GM23248 (cell line): ENCODE measurements around the gene TCN1. TPM values are rescaled to one million over a fixed set of nuclear protein-coding genes. Genes with fewer than 3 reads are reported as not detected.

Experiments
- DNase-seq: peaks from one replicate; pipeline ENCODE4 v3.0.0-alpha.2; 2015
- H2AFZ ChIP-seq: fragments of 200-600 bp; sonication (generic); 2 replicates; pipeline ENCODE4 v1.6.1; 2016; ENCODE audit warnings: antibody characterized with exemption
- H3F3A ChIP-seq: fragments of 200-600 bp; sonication (generic); 2 replicates; pipeline ENCODE4 v1.6.1; 2016; ENCODE audit warnings: mild to moderate bottlenecking, antibody characterized with exemption, mixed run types; ENCODE audit not compliant: insufficient read depth
- H3K27ac ChIP-seq: fragments of 200-600 bp; sonication (generic); 2 replicates; pipeline ENCODE4 v1.5.1; 2016; ENCODE audit warnings: mild to moderate bottlenecking
- H3K27me3 ChIP-seq: fragments of 200-600 bp; sonication (generic); replicated peaks from 2 replicates; pipeline ENCODE4 v1.6.1; 2016; ENCODE audit warnings: mild to moderate bottlenecking; ENCODE audit not compliant: insufficient read depth
- H3K36me3 ChIP-seq: fragments of 200-600 bp; sonication (generic); 2 replicates; pipeline ENCODE4 v1.6.1; 2016; ENCODE audit warnings: low read depth, mild to moderate bottlenecking
- H3K4me1 ChIP-seq: fragments of 200-600 bp; sonication (generic); 2 replicates; pipeline ENCODE4 v1.6.1; 2016; ENCODE audit warnings: mild to moderate bottlenecking; ENCODE audit not compliant: insufficient read depth
- H3K4me2 ChIP-seq: fragments of 200-600 bp; sonication (generic); one replicate; pipeline ENCODE4 v1.6.1; 2016; ENCODE audit warnings: mild to moderate bottlenecking; ENCODE audit not compliant: unreplicated experiment
- H3K4me3 ChIP-seq: fragments of 200-600 bp; sonication (generic); 2 replicates; pipeline ENCODE4 v1.5.1; 2016; ENCODE audit warnings: mild to moderate bottlenecking
- H3K79me2 ChIP-seq: fragments of 200-600 bp; sonication (generic); 2 replicates; pipeline ENCODE4 v1.6.1; 2016; ENCODE audit warnings: mild to moderate bottlenecking; ENCODE audit not compliant: insufficient read depth
- H3K9ac ChIP-seq: fragments of 200-600 bp; sonication (generic); 2 replicates; pipeline ENCODE4 v1.6.1; 2016; ENCODE audit warnings: mild to moderate bottlenecking
- H3K9me2 ChIP-seq: fragments of 200-600 bp; sonication (generic); 2 replicates; pipeline ENCODE4 v1.6.1; 2016; ENCODE audit warnings: mixed run types, mild to moderate bottlenecking, moderate library complexity; ENCODE audit not compliant: insufficient read depth
- H3K9me3 ChIP-seq: fragments of 200-600 bp; sonication (generic); one replicate; pipeline ENCODE4 v1.6.1; 2017; ENCODE audit warnings: low read depth
- H4K20me1 ChIP-seq: fragments of 200-600 bp; sonication (generic); 2 replicates; pipeline ENCODE4 v1.6.0; 2016; ENCODE audit not compliant: insufficient read depth
- EZH2 ChIP-seq: fragments of 200-600 bp; sonication (generic); IDR thresholded peaks from 2 replicates; pipeline ENCODE4 v1.6.1; 2018; ENCODE audit warnings: antibody characterized with exemption, mild to moderate bottlenecking; ENCODE audit not compliant: insufficient read depth, poor library complexity, severe bottlenecking
- EZH2phosphoT487 ChIP-seq: fragments of 200-600 bp; sonication (generic); IDR thresholded peaks from 2 replicates; pipeline ENCODE4 v1.6.1; 2018; ENCODE audit warnings: antibody characterized with exemption, moderate library complexity, mild to moderate bottlenecking, low read depth; ENCODE audit not compliant: insufficient read depth
- WGBS, 2 experiments: methylation state at CpG; one replicate each; pipeline ENCODE4 v1.1.6; 2015 to 2017; ENCODE audit warnings: low lambda C conversion rate in 2 of 2, low coverage in 1 of 2; ENCODE audit errors: missing lambda C conversion rate in 2 of 2; 5-methylcytosine and 5-hydroxymethylcytosine counted together
- in situ Hi-C: fragments of 300-500 bp; cut with MboI; formaldehyde crosslinking; loops from 2 replicates; pipeline ENCODE4 v1.15.0; 2020
- polyA plus RNA-seq: library from polyadenylated mRNA; unstranded; fragments of >200 nt; fragmentation: Nextera tagmentation; extraction: Ambion mirVana; gene quantifications from 2 replicates; pipeline ENCODE4 v1.2.1, GENCODE V29; 2016
- total RNA-seq: library from RNA; depleted of rRNA; stranded (reverse); fragments of >200 nt; shearing (Covaris generic); gene quantifications from 2 replicates; pipeline ENCODE4 v1.2.3, GENCODE V29; 2014

TCN1 gene
- total and polyA plus RNA-seq, 2 experiments from 2014 or later: not detected

DNA sequence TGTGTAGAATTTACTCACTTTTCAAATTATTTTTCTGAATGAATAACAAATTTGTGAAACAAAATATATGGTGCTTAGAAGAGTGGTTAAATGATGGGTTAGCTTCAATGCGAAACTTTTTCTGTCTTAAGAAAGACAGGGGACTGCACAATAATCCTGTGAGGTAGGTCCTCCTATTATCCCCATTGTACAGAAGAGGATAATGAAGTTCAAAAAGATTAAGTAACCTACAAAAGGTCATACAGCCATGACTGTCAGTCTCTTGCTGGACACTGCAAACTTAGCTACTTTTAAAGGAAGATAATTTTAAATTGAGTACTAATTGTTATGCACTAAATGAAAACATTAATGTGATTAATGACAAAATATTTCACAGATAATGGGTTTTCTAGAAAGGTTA is 17.3 kb upstream of the TCN1 start:
- no peak for DNase-seq
- WGBS, 2 experiments: 27 to 34% methylated on average over 1 of the region's 1 CpG
- H3K79me2 ChIP-seq: no peaks in the 10 kb centered on the region
- TF ChIP-seq EZH2phosphoT487: no peak
- no peak for TF ChIP-seq EZH2
- H3F3A ChIP-seq: no peaks in the 10 kb centered on the region
- no peaks in the 10 kb centered on the region for H3K9me2 ChIP-seq
- in situ Hi-C loops: no loop called here
- H3K27me3 ChIP-seq: no peaks in the 10 kb centered on the region
- no peaks in the 10 kb centered on the region for H3K36me3 ChIP-seq
- H3K27ac ChIP-seq: no peak overlapping the region
- H3K9ac ChIP-seq: no peak overlapping the region
- no peak overlapping the region for H3K4me2 ChIP-seq
- H3K9me3 ChIP-seq: no peaks in the 10 kb centered on the region
- H4K20me1 ChIP-seq: no peaks in the 10 kb centered on the region
- no peaks in the 10 kb centered on the region for H3K4me1 ChIP-seq
- no peak overlapping the region for H2AFZ ChIP-seq
- H3K4me3 ChIP-seq: no peak overlapping the region

DNA sequence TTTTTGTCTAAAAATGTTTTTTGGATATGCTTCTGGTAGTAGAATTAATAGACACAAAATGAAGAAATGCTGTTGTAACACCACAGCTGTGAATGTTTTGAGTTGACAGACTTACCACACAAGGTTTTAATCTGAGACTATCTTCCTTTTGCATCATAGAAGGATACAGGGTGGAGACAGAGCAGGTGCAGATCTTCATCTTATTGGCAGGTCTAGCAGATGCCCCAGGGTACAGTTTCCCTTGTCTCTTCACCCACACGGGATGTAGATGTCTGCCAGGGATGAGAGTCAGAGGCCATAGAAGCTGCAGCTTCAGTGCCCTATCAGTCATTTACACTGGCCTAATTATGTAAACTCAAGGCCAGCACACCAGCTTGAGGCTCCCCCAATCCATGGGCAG is 13.3 kb upstream of the TCN1 start:
- Histone ChIP-seq H3K9ac (no peak overlapping the region), H2AFZ (no peak overlapping the region), H3F3A (no peaks in the 10 kb centered on the region), H3K27me3 (no peaks in the 10 kb centered on the region), H3K4me3 (no peak overlapping the region), H4K20me1 (no peaks in the 10 kb centered on the region), H3K27ac (no peak overlapping the region), H3K4me2 (no peak overlapping the region), H3K9me2 (no peaks in the 10 kb centered on the region), H3K9me3 (no peaks in the 10 kb centered on the region), H3K79me2 (no peaks in the 10 kb centered on the region), H3K4me1 (no peaks in the 10 kb centered on the region), H3K36me3 (no peaks in the 10 kb centered on the region)
- 0 to 33% methylated on average over 1 of the region's 1 CpG for WGBS, 2 experiments
- in situ Hi-C loops: no loop called here
- DNase-seq: no peak
- TF ChIP-seq EZH2phosphoT487 (no peak), EZH2 (no peak)

DNA sequence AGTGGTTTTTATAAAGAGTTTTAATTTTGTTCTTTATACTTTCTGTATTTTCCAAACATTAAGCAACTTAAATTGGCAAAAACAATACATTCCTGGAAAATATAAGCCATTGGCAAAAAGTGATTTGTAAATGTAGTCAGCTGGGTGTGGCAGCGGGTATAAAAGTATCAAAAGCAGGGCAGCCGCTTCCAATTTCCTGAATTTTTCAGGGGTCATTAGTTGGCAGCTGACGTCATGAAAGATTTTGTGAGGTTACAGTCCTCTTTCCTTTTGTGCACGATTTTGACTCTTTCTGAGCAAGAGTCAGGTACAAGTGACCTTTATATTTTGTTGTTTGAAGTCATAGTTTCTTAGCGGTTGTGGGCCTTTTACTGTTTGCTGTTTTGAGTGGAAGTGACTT is 12.3 kb upstream of the TCN1 start, which contains the start of gene OOSP3:
Gene OOSP3, plus strand, starts transcription at position 208 of the 400 bp plus-strand sequence. Its CDS starts 27 bp downstream, at position 235.
- no peaks in the 10 kb centered on the region for H3F3A ChIP-seq
- H3K4me2 ChIP-seq: no peak within 1 kb of the TSS
- no peaks in the 10 kb centered on the region for H3K4me1 ChIP-seq
- H3K27me3 ChIP-seq: no peaks in the 10 kb centered on the region
- H3K9me3 ChIP-seq: no peaks in the 10 kb centered on the region
- in situ Hi-C loops: no loop called here
- 11 to 12% methylated on average over 5 of the region's 5 CpGs for WGBS, 2 experiments
- no peak for TF ChIP-seq EZH2phosphoT487
- H3K79me2 ChIP-seq: no peaks in the 10 kb centered on the region
- H3K9ac ChIP-seq: no peak within 1 kb of the TSS
- no peaks in the 10 kb centered on the region for H3K36me3 ChIP-seq
- H3K9me2 ChIP-seq: no peaks in the 10 kb centered on the region
- no peak for DNase-seq
- no peak within 1 kb of the TSS for H3K4me3 ChIP-seq
- H2AFZ ChIP-seq: no peak within 1 kb of the TSS
- H3K27ac ChIP-seq: no peak within 1 kb of the TSS
- H4K20me1 ChIP-seq: no peaks in the 10 kb centered on the region

DNA sequence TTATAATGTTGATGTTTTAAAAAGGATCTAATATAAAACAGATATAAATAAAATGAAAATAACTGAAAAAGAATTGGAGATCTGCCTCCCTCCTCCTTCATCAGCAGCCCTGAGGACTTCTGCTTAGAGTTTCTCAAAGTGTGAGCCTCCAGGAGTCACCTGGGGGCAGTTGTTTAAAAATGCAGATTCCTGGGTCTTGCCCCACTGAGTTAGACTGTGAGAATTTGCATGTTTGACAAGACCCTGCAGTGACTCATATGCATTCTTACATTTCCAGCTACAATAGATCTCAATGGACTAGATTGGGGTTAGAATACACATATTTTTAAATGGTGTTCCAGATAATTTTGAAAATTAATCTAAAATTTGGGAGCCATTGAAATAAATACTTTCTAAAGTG is 11.5 kb upstream of the TCN1 start:
- H3K9me3 ChIP-seq: no peaks in the 10 kb centered on the region
- no peak overlapping the region for H3K4me2 ChIP-seq
- H3F3A ChIP-seq: no peaks in the 10 kb centered on the region
- no peak for DNase-seq
- no peak overlapping the region for H2AFZ ChIP-seq
- in situ Hi-C loops: no loop called here
- TF ChIP-seq EZH2phosphoT487 (no peak), EZH2 (no peak)
- no peaks in the 10 kb centered on the region for H3K79me2 ChIP-seq
- H3K27ac ChIP-seq: no peak overlapping the region
- H3K9me2 ChIP-seq: no peaks in the 10 kb centered on the region
- no peaks in the 10 kb centered on the region for H3K27me3 ChIP-seq
- no peaks in the 10 kb centered on the region for H4K20me1 ChIP-seq
- no peak overlapping the region for H3K4me3 ChIP-seq
- no peaks in the 10 kb centered on the region for H3K36me3 ChIP-seq
- H3K4me1 ChIP-seq: no peaks in the 10 kb centered on the region
- H3K9ac ChIP-seq: no peak overlapping the region

DNA sequence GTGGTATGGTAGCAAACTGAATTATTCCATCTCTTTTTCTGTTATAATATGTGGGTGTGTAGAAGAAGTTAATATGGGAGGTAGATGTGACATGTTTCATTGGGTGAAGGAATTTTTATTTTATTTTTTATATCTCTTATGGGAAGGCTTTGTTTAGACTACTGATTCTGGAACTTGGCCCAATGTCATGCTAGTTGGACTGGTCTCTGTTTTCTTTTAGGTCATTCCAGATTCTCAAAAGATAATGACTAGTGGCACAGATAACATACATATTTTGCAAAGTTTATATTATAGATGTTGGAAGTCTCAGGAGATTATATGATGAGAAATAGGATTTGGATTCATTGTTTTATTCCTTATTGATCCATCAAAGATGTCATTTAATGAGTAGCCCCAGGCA is 11.0 kb upstream of the TCN1 start:
- in situ Hi-C loops: no loop called here
- H3K27me3 ChIP-seq: no peaks in the 10 kb centered on the region
- H2AFZ ChIP-seq: no peak overlapping the region
- TF ChIP-seq EZH2: no peak
- no peak for TF ChIP-seq EZH2phosphoT487
- H3K9me2 ChIP-seq: no peaks in the 10 kb centered on the region
- H3K9ac ChIP-seq: no peak overlapping the region
- no peaks in the 10 kb centered on the region for H3K4me1 ChIP-seq
- no peaks in the 10 kb centered on the region for H3F3A ChIP-seq
- H3K4me2 ChIP-seq: no peak overlapping the region
- H3K9me3 ChIP-seq: no peaks in the 10 kb centered on the region
- no peaks in the 10 kb centered on the region for H3K36me3 ChIP-seq
- no peak overlapping the region for H3K4me3 ChIP-seq
- DNase-seq: no peak
- H4K20me1 ChIP-seq: no peaks in the 10 kb centered on the region
- no peak overlapping the region for H3K27ac ChIP-seq
- H3K79me2 ChIP-seq: no peaks in the 10 kb centered on the region
